Activated naive CD8-positive, alpha-beta T cell treated with anti-CD3 and anti-CD28 coated beads, Interleukin-2, amount 10 ng/mL, durations not matched to agents 7 days and 5 days (primary cell): ENCODE results near the gene MYO7A. TPM values are rescaled to one million over a fixed set of nuclear protein-coding genes. Genes with fewer than 3 reads are reported as not detected.
"Not testable (repeated sequence)": the region's sequence is repeated elsewhere in the genome, so short reads cannot be mapped to it uniquely, and the experiment has no call there.

Source experiments
- ATAC-seq: fragments of 150-1000 bp; cut with Tn5 transposase; one replicate; pipeline ENCODE4 v1.10.0; 2021; ENCODE audit warnings: low read depth, moderate library complexity
- POLR2A ChIA-PET: fragments of 350-600 bp; sonication (Branson Sonifier 250); formaldehyde crosslinking; loops from one replicate; lab custom pipeline; 2021; ENCODE audit warnings: antibody characterized with exemption; lab: Charles Lee
- DNase-seq: peaks from one replicate; pipeline ENCODE4 v3.0.0; 2021
- H3K27ac Mint-ChIP-seq: one replicate; pipeline ENCODE4 v1.8.0; 2022; ENCODE audit warnings: mild to moderate bottlenecking, mixed read lengths
- H3K27me3 Mint-ChIP-seq: one replicate; pipeline ENCODE4 v1.8.0; 2022; ENCODE audit warnings: mild to moderate bottlenecking, moderate library complexity, mixed read lengths
- H3K36me3 Mint-ChIP-seq: one replicate; pipeline ENCODE4 v1.8.0; 2021; ENCODE audit warnings: mild to moderate bottlenecking, mixed read lengths
- H3K4me1 Mint-ChIP-seq: one replicate; pipeline ENCODE4 v1.8.0; 2021; ENCODE audit warnings: mixed read lengths
- H3K4me3 Mint-ChIP-seq: one replicate; pipeline ENCODE4 v1.8.0; 2022; ENCODE audit warnings: mild to moderate bottlenecking, moderate library complexity, mixed read lengths
- H3K9me3 Mint-ChIP-seq: one replicate; pipeline ENCODE4 v1.8.0; 2021; ENCODE audit warnings: mixed read lengths
- total RNA-seq, 2 experiments: library from RNA; stranded (reverse); gene quantifications; one replicate each; pipeline ENCODE4 v1.2.3, GENCODE V29; 2021

Gene MYO7A
- total RNA-seq, 2 experiments from 2014 or later, result 0.22 to 0.37 TPM

DNA sequence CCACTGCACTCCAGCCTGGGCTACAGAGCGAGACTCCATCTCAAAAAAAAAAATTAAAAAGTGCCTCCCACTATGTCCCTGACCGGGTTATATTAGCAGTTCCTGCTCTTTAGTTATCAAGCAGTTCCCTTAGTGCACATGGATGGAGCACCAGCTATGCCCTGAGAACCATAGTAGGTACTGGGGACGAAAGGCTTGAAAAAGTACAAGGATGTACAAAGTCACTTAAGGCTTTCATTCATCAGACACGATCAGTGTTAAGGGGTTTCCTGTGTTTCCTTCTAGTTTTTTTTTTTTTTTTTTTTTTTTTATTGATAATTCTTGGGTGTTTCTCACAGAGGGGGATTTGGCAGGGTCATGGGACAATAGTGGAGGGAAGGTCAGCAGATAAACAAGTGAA lies 30.9 kb upstream of the MYO7A start:
- H3K36me3 Mint-ChIP-seq, H3K4me3 Mint-ChIP-seq, H3K9me3 Mint-ChIP-seq, ATAC-seq, H3K4me1 Mint-ChIP-seq, DNase-seq, H3K27ac Mint-ChIP-seq, H3K27me3 Mint-ChIP-seq, POLR2A ChIA-PET: not testable (repeated sequence)

DNA sequence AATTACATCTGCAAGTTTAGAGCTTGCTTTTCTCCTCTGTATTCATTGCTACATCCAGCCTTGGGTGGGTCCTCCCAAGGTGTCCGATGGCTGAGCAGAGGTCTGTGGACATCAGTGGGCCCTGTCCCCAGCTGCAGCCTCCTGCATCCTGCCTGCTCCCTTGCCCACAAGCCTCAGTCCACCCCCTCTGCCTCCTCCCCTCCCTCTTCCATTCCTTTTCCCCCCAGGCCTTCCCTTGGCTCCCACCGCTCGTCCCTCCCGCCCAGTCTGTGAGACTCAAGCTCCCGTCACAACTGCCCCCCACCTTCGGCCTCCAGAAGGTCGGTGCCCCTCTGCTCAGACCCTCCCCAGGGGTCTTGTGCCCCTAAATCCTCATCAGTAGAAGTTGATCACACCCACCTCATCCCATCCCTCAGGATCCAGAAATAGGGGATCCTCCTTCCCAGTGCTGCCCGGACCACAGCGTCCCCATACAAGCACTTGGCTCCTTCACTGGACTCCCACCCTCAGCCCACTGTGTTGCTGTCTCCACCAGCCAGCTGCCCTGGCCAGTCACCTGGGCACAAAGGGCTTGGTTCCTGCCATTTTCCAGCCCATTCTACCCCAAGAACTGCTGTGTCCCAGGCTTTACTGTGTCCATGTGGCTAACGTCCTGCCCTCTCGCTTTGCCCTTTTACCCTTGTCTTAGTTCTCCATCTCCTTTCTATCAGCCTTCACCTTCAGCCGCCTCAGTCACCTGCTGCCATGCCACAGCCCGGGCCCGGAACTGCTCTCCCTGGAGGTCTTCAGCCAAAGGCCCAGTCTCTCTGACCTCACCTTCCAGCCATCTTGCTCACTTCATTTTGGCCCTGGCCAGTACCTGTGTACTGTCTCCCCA lies 27.6 kb upstream of the MYO7A start:
- Mint-ChIP-seq H3K27me3 (peaks cover 1% of the 10 kb centered on the region), H3K36me3 (no peaks in the 10 kb centered on the region), H3K4me3 (no peak overlapping the region), H3K4me1 (peaks cover 2% of the 10 kb centered on the region), H3K27ac (no peak overlapping the region), H3K9me3 (no peaks in the 10 kb centered on the region)
- DNase-seq, result no peak
- POLR2A ChIA-PET, result no interaction called here
- no peak for ATAC-seq

DNA sequence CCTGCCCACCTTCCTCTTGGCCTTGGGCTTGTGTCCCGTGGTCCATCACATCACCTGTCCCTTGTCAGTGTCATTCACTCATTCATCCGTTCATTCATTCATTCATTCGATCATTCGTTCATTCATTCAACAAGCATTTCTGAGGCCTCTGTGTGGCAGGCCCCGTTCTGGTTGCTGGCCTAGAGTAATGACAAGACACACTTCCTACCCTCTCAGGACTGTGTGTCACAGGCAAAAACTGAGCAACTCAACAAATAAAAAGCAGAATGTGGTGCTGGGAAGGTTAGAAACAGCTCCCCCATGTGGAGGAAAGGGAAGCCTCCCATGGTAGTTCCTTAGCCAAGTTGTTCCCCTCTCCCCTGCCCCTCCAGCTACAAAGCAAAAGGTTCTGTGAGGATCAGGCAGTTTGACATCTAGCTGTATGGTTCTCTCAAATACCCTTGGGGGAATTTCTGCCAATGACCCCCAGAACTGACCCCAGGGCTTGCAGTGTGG lies 27.0 kb upstream of the MYO7A start:
- DNase-seq (no peak), ATAC-seq (peak; percentile 46)
- Mint-ChIP-seq H3K27me3 (peaks cover 1% of the 10 kb centered on the region), H3K9me3 (no peaks in the 10 kb centered on the region), H3K27ac (no peak overlapping the region), H3K36me3 (no peaks in the 10 kb centered on the region), H3K4me1 (peaks cover 2% of the 10 kb centered on the region), H3K4me3 (no peak overlapping the region)
- POLR2A ChIA-PET, result no interaction called here

GRCh38 chr11:77102246-77103210 lies 25.5 kb upstream of the MYO7A start, which contains the start of gene OMP:
OMP (plus strand) TSS chr11:77102840; CDS start chr11:77102840, 0 bp downstream.
- POLR2A ChIA-PET, result no interaction called here
- DNase-seq, result no peak
- H3K36me3 Mint-ChIP-seq, result no peaks in the 10 kb centered on the region
- peaks cover 1% of the 10 kb centered on the region for H3K27me3 Mint-ChIP-seq
- no peak within 1 kb of the TSS for H3K4me3 Mint-ChIP-seq
- H3K27ac Mint-ChIP-seq, result no peak within 1 kb of the TSS
- H3K4me1 Mint-ChIP-seq, result peaks cover 2% of the 10 kb centered on the region
- no peaks in the 10 kb centered on the region for H3K9me3 Mint-ChIP-seq
- ATAC-seq, result no peak

GRCh38 chr11:77103319-77103718 lies 24.7 kb upstream of the MYO7A start:
- DNase-seq, result no peak
- no peaks in the 10 kb centered on the region for H3K36me3 Mint-ChIP-seq
- H3K27ac Mint-ChIP-seq, result no peak overlapping the region
- H3K4me1 Mint-ChIP-seq, result peaks cover 2% of the 10 kb centered on the region
- no peaks in the 10 kb centered on the region for H3K9me3 Mint-ChIP-seq
- peaks cover 3% of the 10 kb centered on the region for H3K27me3 Mint-ChIP-seq
- no peak for ATAC-seq
- no peak overlapping the region for H3K4me3 Mint-ChIP-seq
- POLR2A ChIA-PET, result no interaction called here

- Mint-ChIP-seq H3K9me3 (no peaks in the 10 kb centered on the region), H3K4me1 (peaks cover 2% of the 10 kb centered on the region), H3K36me3 (no peaks in the 10 kb centered on the region), H3K27ac (no peak overlapping the region), H3K4me3 (no peak overlapping the region), H3K27me3 (peaks cover 3% of the 10 kb centered on the region)
- ATAC-seq (no peak), DNase-seq (no peak)
- POLR2A ChIA-PET, result interaction anchor here (0.6 kb wide), 1 partner anchor 143 kb away, joined by 3 read pairs; no protein-coding TSS in a partner anchor
These were observed 23.3 kb upstream of the MYO7A start for GRCh38 chr11:77104727-77105126.

GRCh38 chr11:77106321-77106720 lies 21.7 kb upstream of the MYO7A start:
- Mint-ChIP-seq H3K27me3 (peaks cover 2% of the 10 kb centered on the region), H3K4me3 (no peak overlapping the region), H3K4me1 (no peaks in the 10 kb centered on the region), H3K27ac (no peak overlapping the region), H3K9me3 (no peaks in the 10 kb centered on the region), H3K36me3 (no peaks in the 10 kb centered on the region)
- POLR2A ChIA-PET, result interaction anchor here (1.1 kb wide), 1 partner anchor 1282 kb away, joined by 4 read pairs; no protein-coding TSS in a partner anchor
- no peak for DNase-seq
- no peak for ATAC-seq

- Mint-ChIP-seq H3K4me1 (no peaks in the 10 kb centered on the region), H3K4me3 (no peak overlapping the region), H3K27ac (no peak overlapping the region), H3K27me3 (peaks cover 2% of the 10 kb centered on the region), H3K36me3 (no peaks in the 10 kb centered on the region), H3K9me3 (no peaks in the 10 kb centered on the region)
- no peak for DNase-seq
- no peak for ATAC-seq
- POLR2A ChIA-PET, result interaction anchor here (1.1 kb wide), 1 partner anchor 1283 kb away, joined by 4 read pairs; no protein-coding TSS in a partner anchor
These were observed 21.3 kb upstream of the MYO7A start for GRCh38 chr11:77106759-77107158.

DNA sequence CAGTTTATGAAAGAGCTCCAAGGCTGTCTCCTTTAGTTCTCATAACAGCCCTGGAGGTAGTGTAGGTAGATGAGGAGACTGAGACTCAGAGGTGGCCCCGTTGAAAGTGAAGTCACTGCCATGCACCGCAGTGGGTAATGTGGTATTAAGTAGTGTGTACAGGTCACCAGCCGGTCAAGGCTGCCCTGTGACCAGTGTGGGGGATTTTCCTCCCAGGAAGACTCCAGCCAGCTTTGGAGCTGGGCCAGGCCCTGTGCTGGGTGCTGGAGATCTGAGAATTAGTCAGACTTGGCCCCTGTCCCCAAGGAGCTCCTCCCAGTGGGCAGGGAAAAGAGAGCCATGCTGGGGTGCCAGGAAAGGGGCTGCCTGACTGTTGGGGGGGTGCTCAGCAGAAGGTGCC lies 20.1 kb upstream of the MYO7A start:
- Mint-ChIP-seq H3K27ac (no peak overlapping the region), H3K9me3 (no peaks in the 10 kb centered on the region), H3K4me3 (no peak overlapping the region), H3K27me3 (peaks cover 2% of the 10 kb centered on the region), H3K36me3 (no peaks in the 10 kb centered on the region), H3K4me1 (no peaks in the 10 kb centered on the region)
- POLR2A ChIA-PET, result interaction anchor here (1.0 kb wide), 1 partner anchor 26 kb away, joined by 3 read pairs; no protein-coding TSS in a partner anchor
- DNase-seq (no peak), ATAC-seq (no peak)

DNA sequence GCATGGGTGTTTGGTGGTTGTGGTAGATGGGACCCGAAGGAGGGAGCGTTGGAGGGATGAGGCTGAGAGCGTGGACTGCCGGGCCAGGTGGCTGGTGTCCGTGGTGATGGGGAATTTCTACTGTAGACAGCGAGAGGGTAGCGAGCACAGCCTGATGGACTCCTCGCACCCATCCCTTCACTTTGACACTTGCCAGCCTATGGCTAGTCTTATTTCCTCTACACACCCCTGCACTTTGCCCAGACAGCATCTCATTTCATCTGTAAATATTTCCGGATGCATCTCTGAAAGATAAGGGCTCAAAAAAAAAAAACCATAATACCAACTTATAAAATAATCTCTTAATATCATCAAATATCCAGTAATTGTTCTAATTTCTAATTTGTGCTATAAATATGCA lies 19.6 kb upstream of the MYO7A start:
- no peak for ATAC-seq
- DNase-seq, result no peak
- Mint-ChIP-seq H3K36me3 (no peaks in the 10 kb centered on the region), H3K27me3 (peaks cover 2% of the 10 kb centered on the region), H3K4me1 (peaks cover 3% of the 10 kb centered on the region), H3K9me3 (no peaks in the 10 kb centered on the region), H3K4me3 (no peak overlapping the region), H3K27ac (no peak overlapping the region)
- POLR2A ChIA-PET, result interaction anchor here (1.0 kb wide), 1 partner anchor 26 kb away, joined by 3 read pairs; no protein-coding TSS in a partner anchor

- H3K4me3 Mint-ChIP-seq, result no peak overlapping the region
- ATAC-seq, result no peak
- H3K27ac Mint-ChIP-seq, result no peak overlapping the region
- no peak for DNase-seq
- no peaks in the 10 kb centered on the region for H3K36me3 Mint-ChIP-seq
- POLR2A ChIA-PET, result no interaction called here
- peaks cover 3% of the 10 kb centered on the region for H3K4me1 Mint-ChIP-seq
- H3K9me3 Mint-ChIP-seq, result no peaks in the 10 kb centered on the region
- peaks cover 2% of the 10 kb centered on the region for H3K27me3 Mint-ChIP-seq
These were observed 18.6 kb upstream of the MYO7A start for GRCh38 chr11:77109236-77110019.

DNA sequence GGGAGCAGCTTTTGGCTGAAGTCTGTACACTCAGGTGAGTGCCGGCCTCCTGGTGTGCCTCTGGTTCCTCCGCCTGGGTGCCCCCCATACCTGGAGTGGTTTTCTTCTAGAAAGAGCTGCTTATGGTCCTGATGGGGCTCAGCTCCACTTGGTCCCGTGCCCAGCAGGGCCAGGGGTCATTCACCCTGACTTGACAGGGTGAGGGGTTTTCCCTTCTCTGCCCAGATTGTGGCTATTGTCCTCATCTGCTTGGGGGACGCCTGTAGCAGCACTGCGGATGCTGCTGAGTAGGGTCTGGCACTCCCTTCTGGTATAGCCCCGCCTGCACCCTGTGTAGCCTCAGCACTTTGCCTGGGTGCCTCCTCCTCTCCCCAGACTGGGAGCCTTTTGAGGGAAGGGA lies 17.2 kb upstream of the MYO7A start:
- peaks cover 3% of the 10 kb centered on the region for H3K4me1 Mint-ChIP-seq
- no peak overlapping the region for H3K4me3 Mint-ChIP-seq
- H3K36me3 Mint-ChIP-seq, result no peaks in the 10 kb centered on the region
- DNase-seq (no peak), ATAC-seq (no peak)
- H3K9me3 Mint-ChIP-seq, result no peaks in the 10 kb centered on the region
- no peak overlapping the region for H3K27ac Mint-ChIP-seq
- peaks cover 2% of the 10 kb centered on the region for H3K27me3 Mint-ChIP-seq
- POLR2A ChIA-PET, result no interaction called here
